Activated naive CD8-positive, alpha-beta T cell treated with anti-CD3 and anti-CD28 coated beads for 36 hours (primary cell): Measurements from ENCODE around the gene TJP3. TPM values are rescaled to one million over a fixed set of nuclear protein-coding genes. Genes with fewer than 3 reads are reported as not detected.

ENCODE experiments used
- DNase-seq: peaks from one replicate; pipeline ENCODE4 v3.0.0; 2021
- H3K27ac Mint-ChIP-seq: one replicate; pipeline ENCODE4 v1.8.0; 2022; ENCODE audit warnings: mild to moderate bottlenecking, moderate library complexity, mixed read lengths
- H3K27me3 Mint-ChIP-seq: one replicate; pipeline ENCODE4 v1.8.0; 2022; ENCODE audit warnings: mild to moderate bottlenecking, mixed read lengths
- H3K36me3 Mint-ChIP-seq: one replicate; pipeline ENCODE4 v1.8.0; 2021; ENCODE audit warnings: mild to moderate bottlenecking, mixed read lengths
- H3K4me1 Mint-ChIP-seq: one replicate; pipeline ENCODE4 v1.8.0; 2021; ENCODE audit warnings: mixed read lengths
- H3K4me3 Mint-ChIP-seq: one replicate; pipeline ENCODE4 v1.8.0; 2022; ENCODE audit warnings: mild to moderate bottlenecking, moderate library complexity, mixed read lengths
- H3K9me3 Mint-ChIP-seq: one replicate; pipeline ENCODE4 v1.8.0; 2022; ENCODE audit warnings: mixed read lengths
- total RNA-seq, 2 experiments: library from RNA; stranded (reverse); gene quantifications; one replicate each; pipeline ENCODE4 v1.2.3, GENCODE V29; 2021

Gene TJP3
- total RNA-seq, 2 experiments from 2014 or later: 0.24 to 0.39 TPM

DNA sequence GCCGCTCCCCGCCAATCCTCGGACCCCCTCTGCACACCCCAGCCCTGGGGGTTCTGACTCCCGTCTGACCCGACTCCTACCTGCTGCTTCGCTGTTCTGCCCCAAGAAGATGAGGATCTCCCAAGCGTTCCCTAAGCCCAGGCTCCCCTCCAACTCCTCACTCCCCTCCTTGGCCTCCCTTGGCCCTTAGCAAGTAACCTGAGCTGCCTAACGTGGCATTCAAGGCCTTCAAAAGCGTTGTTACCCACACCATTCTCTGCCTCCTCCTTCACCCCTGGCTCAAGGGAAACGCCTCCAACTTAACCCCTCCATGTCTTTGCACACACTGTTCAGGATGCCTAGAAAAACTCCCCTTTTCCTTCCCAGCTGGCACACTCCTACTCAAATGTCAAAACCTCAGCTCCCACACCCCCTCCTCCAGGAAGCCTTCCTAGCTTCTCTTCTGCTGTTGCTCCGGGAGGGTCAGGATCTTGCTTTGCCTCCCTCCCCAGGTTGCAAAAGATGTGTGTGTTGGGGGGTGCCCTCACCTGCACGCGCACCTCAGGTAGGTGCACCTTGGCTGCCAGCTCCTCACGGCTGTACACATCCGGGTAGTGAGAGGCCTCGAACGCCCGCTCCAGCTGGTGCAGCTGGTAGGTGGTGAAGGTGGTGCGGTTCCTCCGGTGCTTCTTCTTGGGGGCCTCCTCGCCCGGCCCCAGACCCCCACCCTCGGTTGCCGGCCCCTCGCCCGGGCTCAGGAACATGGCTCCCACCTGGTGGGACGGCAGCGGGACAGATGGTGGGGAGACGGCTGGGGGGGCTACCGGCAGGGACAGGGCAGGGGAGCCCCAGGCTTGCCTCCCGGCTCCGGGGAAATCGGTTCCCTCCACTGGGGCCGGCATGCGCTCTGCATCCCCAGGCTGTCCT, 63.1 kb downstream of the TJP3 start:
- peaks cover 7% of the 10 kb centered on the region for H3K4me1 Mint-ChIP-seq
- peaks cover 7% of the 10 kb centered on the region for H3K36me3 Mint-ChIP-seq
- DNase-seq: no peak
- no peak overlapping the region for H3K4me3 Mint-ChIP-seq
- H3K9me3 Mint-ChIP-seq: no peaks in the 10 kb centered on the region
- no peaks in the 10 kb centered on the region for H3K27me3 Mint-ChIP-seq
- no peak overlapping the region for H3K27ac Mint-ChIP-seq

DNA sequence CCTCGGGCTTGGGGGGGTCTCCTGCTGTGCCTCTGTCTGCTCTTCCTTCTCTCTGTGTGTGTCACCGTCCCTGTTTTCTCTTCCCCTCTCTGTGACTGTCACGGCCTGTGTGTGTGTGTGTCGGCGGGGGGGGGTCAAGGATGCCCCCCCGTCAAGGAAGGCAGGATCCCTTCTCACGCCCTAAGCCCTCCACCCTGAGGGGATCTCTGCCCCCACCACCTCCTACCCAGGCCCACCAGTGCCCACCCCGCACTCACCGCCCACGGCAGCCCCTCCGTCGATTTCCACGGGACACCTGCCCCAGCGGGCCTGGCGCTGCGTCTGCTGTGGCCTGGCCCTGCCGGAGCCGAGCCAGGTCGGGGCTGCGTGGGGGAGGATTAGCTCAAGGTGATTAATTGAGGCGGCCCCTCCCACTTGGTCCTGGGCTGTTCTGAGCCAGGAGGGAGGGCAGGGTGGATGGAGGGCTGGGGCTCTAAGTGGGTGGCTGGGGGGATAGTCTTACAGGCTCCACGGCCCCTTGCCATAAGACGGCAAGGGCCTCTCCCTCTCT, 63.8 kb downstream of the TJP3 start, which contains the start of gene RAX2:
RAX2 (minus strand) TSS at position 323 of the 550 bp plus-strand sequence. CDS start 486 bp downstream, outside the sequence.
- Mint-ChIP-seq H3K4me1 (no peaks in the 10 kb centered on the region), H3K27me3 (no peaks in the 10 kb centered on the region), H3K9me3 (no peaks in the 10 kb centered on the region), H3K36me3 (peaks cover 1% of the 10 kb centered on the region), H3K27ac (no peak within 1 kb of the TSS), H3K4me3 (no peak within 1 kb of the TSS)
- no peak for DNase-seq

DNA sequence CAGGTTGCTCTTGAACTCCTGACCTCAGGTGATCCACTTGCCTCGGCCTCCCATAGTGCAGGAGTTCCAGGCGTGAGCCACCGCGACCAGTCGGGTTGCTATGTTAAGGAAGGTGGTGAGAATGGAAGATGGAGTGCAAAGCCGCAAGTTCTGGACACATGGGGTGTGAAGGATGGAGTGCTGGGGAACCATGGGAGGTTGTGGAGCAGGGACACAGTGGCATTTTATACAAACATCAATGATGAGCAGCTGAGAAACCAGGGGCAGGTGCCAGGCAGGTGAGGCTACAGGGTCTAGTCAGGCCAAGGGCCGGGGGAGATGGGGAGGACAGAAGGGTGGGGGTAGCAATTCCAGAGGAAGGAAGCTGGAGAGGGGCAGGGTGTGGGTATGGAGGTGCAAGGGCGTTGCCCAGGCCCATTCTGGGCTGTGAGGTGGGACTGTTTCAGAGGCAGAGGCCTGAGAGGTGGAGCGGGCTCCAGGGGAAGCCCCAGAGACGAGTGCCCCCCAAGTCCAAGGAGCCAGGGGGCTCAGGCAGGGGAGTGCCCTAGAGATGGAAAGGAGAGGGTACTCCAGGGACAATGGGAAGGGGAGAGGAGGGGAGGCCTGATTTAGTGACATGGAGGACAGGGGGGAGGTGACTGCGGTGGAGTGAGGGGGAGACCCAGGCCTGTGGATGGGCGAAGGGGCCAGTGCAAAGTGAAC, 65.8 kb downstream of the TJP3 start:
- Mint-ChIP-seq H3K27me3 (no peaks in the 10 kb centered on the region), H3K4me3 (no peak overlapping the region), H3K27ac (no peak overlapping the region), H3K9me3 (no peaks in the 10 kb centered on the region), H3K36me3 (peaks cover 1% of the 10 kb centered on the region), H3K4me1 (no peaks in the 10 kb centered on the region)
- no peak for DNase-seq

DNA sequence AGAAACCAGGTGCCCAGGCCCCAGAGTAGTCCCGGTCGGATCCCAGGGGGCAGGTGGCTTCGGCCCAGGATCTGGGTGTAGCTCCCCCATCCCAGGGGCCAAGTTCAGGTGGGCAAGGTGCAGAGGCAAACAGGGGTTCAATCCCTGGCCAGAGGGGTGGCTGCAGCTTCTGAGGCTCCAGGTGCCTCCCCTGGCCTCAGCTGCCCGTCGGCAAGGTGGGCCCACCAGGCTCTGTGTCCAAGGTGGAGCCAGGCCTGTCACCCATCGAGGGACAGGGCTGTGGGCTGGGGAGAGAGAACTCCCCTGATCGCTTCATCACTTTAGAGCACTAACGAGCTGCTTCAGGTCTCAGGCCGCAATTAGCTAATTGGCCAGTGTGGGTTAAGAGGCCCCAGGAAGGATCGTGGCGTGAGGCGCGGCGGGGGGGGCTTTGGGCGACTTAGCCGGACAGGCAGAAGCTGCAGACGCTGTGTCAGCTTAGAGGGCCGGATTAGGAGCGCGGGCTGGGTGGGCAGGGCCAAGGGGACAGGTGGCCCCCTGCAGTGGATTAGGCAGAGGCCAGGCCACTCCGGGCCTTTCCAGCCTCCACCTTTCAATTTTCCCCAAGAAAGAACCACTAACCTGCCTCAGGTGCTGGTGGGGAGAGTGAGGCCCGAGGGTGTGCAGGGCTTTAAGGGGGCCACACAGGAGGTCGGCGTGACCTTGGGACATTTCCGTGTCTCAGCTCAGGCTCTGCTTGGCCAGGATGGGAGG, 66.6 kb downstream of the TJP3 start:
- Mint-ChIP-seq H3K36me3 (peaks cover 1% of the 10 kb centered on the region), H3K9me3 (no peaks in the 10 kb centered on the region), H3K27me3 (no peaks in the 10 kb centered on the region), H3K4me3 (no peak overlapping the region), H3K4me1 (no peaks in the 10 kb centered on the region), H3K27ac (no peak overlapping the region)
- no peak for DNase-seq

DNA sequence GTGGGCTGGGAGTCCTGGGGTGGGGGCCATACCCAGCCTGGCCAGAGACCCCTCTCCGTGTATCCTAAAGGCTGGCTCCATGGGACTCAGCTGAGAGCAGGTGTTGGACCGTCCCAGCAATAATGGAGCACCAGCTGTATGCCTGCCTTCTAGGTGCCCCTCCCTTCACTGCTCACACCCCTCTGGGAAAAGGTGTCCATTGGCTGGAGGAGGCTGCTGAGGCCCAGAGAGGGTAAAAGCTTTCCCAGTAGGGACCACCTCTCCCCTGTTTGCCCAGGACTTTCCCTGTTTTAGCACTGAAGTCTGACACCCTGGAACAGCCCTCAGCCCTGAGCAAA, 67.2 kb downstream of the TJP3 start:
- DNase-seq: no peak
- Mint-ChIP-seq H3K27me3 (no peaks in the 10 kb centered on the region), H3K27ac (no peak overlapping the region), H3K4me3 (no peak overlapping the region), H3K9me3 (no peaks in the 10 kb centered on the region), H3K4me1 (no peaks in the 10 kb centered on the region), H3K36me3 (peaks cover 1% of the 10 kb centered on the region)

DNA sequence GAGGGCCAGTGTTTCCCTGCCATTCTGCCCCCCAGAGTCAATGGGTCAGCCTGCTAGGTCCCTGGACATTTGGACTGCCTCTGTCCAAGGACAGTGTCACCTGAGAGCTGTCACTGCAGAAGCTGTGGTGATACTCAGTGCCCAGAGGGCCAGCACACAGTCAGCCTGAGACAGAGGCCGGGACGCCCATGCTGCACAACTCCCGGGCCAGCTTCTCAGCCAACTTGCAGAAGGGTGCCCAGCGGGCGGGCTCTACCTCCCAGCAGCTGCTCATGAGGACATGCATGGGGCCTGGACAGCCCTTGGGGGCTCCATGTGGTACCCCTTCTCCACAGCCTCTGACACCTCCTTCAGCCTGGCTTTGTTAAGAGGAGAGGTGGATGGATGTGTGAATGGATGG, 67.6 kb downstream of the TJP3 start:
- H3K36me3 Mint-ChIP-seq: peaks cover 3% of the 10 kb centered on the region
- no peaks in the 10 kb centered on the region for H3K4me1 Mint-ChIP-seq
- H3K9me3 Mint-ChIP-seq: peaks cover under 1% of the 10 kb centered on the region
- H3K27ac Mint-ChIP-seq: no peak overlapping the region
- no peak for DNase-seq
- no peak overlapping the region for H3K4me3 Mint-ChIP-seq
- no peaks in the 10 kb centered on the region for H3K27me3 Mint-ChIP-seq

DNA sequence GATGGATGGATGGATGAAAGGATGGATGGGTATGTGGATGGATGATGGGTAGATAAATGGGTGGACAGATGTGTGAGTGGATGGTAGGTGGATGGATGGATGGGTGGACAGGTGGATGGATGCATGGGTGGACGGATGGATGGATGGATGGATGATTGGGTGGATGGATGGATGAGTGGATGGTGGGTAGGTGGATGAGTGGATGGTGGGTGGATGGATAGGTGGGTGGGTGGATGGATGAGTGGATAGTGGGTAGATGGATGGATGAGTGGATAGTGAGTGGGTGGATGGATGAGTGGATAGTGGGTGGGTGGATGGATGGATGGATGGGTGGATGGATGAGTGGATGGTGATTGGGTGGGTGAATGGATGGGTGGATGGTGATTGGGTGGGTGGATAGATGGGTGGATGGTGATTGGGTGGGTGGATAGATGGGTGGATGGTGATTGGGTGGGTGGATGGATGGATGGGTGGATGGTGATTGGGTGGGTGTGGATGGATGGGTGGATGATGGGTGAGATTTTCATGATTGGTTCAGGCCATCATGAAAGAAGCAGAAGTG, 68.4 kb downstream of the TJP3 start:
- Mint-ChIP-seq H3K9me3 (peaks cover 6% of the 10 kb centered on the region), H3K36me3 (peaks cover 10% of the 10 kb centered on the region), H3K4me3 (no peak overlapping the region), H3K27ac (no peak overlapping the region), H3K4me1 (no peaks in the 10 kb centered on the region), H3K27me3 (no peaks in the 10 kb centered on the region)
- DNase-seq: no peak

DNA sequence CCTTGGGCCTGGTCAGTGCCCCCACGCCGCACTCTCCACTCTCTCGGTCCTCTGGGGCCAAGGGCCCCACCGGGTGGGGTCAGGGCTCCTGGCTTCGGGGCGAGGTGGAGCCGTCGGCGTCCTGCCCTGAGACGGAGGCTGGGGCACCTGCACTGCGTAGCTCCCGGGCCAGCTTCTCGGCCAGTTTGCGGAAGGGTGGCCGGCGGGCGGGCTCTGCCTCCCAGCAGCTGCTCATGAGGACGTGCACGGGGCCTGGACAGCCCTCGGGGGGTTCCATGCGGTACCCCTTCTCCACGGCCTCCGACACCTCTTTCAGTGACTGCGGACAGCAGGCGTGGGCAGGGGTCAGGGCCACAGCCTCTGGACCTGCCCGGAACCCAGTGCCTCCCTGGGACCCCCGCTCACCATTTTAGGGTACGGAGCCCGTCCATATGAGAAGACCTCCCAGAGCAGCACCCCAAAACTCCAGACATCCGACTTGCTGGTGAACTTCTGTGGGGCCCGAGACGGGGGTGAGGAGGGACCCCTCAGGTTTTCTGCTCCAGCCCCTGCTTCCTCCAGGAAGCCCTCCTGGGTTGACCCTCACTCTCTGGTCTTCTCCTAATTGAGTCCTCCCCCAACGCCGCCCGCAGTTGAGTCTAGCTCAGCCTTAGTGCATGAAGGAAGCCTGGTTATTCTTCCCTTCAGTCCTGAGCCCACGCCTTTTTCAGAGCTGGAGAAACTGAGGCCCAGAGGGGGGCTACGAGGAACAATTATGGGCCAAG, 70.1 kb downstream of the TJP3 start:
- H3K9me3 Mint-ChIP-seq: peaks cover 14% of the 10 kb centered on the region
- H3K27ac Mint-ChIP-seq: no peak overlapping the region
- no peaks in the 10 kb centered on the region for H3K4me1 Mint-ChIP-seq
- DNase-seq: no peak
- H3K36me3 Mint-ChIP-seq: peaks cover 25% of the 10 kb centered on the region
- no peaks in the 10 kb centered on the region for H3K27me3 Mint-ChIP-seq
- H3K4me3 Mint-ChIP-seq: no peak overlapping the region

DNA sequence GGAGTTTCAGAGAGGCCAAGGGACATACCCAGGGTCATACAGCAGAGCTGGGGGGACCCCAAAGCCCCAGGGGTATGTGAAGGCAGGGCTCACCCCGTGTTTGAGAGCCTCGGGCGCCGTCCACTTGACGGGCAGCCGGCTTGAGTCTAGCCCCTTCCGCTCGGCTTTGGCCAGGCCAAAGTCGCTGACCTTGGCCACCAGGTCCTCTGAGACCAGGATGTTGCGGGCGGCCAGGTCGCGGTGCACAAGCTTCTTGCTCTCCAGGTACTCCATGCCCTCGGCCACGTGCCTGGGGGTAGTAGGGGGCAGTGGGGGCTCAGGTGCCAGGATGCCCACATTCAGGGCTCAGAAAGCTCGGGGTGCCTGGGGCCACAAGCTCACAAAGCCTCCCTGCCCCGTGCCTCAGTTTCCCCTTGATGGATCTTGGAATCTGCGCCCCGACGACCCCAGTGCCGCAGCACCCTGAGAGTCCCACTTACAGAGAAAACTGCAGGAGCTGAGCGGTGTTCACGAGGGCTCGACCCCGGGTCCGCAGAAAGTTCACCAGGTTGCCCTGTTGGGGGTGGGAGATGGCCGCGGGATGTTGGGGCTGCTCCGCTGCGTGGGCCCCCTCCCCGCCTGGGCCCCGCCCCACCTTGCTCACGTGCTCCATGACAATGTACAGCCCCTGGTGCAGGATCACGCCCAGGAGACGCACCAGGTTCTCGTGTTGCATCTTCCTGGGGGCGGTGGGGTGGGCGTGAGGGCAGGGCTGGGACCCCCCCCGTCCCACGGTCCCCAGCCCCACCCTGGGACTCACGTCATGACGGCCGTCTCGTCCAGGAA, 70.9 kb downstream of the TJP3 start:
- Mint-ChIP-seq H3K36me3 (peaks cover 29% of the 10 kb centered on the region), H3K4me1 (no peaks in the 10 kb centered on the region), H3K9me3 (peaks cover 14% of the 10 kb centered on the region), H3K27me3 (no peaks in the 10 kb centered on the region), H3K27ac (no peak overlapping the region), H3K4me3 (no peak overlapping the region)
- DNase-seq: no peak

DNA sequence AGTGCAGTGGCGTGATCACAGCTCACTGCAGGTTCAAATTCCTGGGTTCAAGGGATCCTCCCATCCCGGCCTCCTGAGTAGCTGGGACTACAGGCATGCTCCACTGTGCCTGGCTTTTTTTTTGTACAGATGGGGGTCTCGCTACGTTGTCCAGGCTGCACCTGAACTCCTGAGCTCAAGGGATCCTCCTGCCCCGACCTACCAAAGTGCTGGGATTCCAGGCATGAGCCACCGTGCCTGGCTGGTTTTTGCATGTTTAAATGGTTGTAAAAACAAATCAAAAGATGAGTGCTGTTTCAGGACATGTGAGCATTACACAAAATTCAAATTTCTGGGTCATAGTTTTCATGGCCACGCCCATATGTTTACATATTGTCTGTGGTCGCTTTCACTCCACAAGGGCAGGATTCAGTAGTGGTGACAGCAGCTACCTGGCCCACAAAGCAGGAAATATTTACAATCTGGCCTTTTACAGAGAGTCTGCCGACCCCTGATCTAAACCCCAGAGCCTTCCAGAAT, 72.7 kb downstream of the TJP3 start:
- Mint-ChIP-seq H3K4me3 (no peak overlapping the region), H3K9me3 (peaks cover 14% of the 10 kb centered on the region), H3K27ac (no peak overlapping the region), H3K27me3 (no peaks in the 10 kb centered on the region), H3K4me1 (peaks cover 3% of the 10 kb centered on the region), H3K36me3 (peaks cover 35% of the 10 kb centered on the region)
- no peak for DNase-seq

DNA sequence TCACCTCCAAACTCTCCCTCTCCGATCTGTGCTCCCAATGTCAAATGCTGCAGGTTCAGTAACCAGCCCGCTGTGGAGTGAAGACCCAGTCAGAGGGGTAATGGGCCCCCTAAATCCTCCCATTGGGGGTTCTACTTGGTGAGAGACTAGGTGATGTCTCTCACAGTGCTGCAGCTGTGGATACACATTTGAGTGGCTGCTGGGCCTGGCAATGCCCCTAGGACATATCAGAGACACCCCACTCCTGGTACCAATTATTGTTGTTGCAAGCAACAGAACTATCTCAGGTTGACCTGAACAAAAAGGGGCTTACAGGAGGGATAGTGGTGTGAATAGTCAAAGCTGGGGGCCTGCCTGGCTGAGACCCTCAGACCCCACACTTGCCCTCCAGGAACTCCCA, 73.4 kb downstream of the TJP3 start:
- Mint-ChIP-seq H3K4me1 (peaks cover 3% of the 10 kb centered on the region), H3K27me3 (no peaks in the 10 kb centered on the region), H3K9me3 (peaks cover 14% of the 10 kb centered on the region), H3K4me3 (no peak overlapping the region), H3K36me3 (peaks cover 35% of the 10 kb centered on the region), H3K27ac (no peak overlapping the region)
- no peak for DNase-seq

DNA sequence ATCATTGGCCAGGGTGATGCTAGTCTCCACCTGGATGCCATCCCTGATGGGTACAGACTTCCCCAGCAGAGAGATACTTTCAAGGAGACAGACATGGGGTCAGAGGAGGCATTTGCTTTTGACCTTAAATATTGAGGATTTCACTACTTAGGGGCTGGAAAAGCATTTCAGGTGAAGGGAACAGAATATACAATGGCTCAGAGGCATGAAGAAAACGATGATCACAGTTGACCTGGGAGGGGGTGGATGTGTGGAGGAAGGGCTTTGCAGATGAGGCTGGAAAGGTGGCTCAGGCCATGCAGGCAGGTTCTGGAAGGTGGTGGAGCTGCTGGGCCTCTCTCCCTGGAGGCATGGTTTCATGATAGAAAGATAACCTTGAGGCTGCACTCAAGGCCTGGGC, 74.1 kb downstream of the TJP3 start:
- DNase-seq: no peak
- H3K27me3 Mint-ChIP-seq: no peaks in the 10 kb centered on the region
- H3K4me3 Mint-ChIP-seq: no peak overlapping the region
- peaks cover 33% of the 10 kb centered on the region for H3K36me3 Mint-ChIP-seq
- no peak overlapping the region for H3K27ac Mint-ChIP-seq
- peaks cover 14% of the 10 kb centered on the region for H3K9me3 Mint-ChIP-seq
- peaks cover 3% of the 10 kb centered on the region for H3K4me1 Mint-ChIP-seq

DNA sequence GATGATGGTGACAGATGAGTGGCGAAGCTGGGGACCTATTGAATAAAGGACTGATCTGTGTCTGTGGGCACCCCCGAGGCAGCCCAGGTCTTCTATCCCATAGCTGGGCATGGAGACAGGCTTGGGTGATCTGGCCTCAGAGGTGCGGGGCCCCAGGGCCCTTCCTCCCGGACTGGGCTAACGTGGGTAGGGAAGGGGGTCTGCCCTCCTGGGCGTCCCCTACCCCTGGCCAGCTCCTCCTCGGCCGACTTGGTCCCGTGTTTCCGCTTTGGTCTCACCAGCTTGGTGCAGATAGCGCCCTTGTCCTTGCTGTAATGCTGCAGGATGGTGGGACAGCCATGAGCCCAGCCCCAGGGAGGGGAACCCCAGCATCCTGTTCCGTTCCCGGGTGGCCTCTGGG, 74.7 kb downstream of the TJP3 start:
- no peak for DNase-seq
- no peaks in the 10 kb centered on the region for H3K27me3 Mint-ChIP-seq
- peaks cover 3% of the 10 kb centered on the region for H3K4me1 Mint-ChIP-seq
- peaks cover 14% of the 10 kb centered on the region for H3K9me3 Mint-ChIP-seq
- no peak overlapping the region for H3K27ac Mint-ChIP-seq
- H3K36me3 Mint-ChIP-seq: peaks cover 33% of the 10 kb centered on the region
- H3K4me3 Mint-ChIP-seq: no peak overlapping the region
